Measurements from ENCODE around the gene SH2D7.

DNA sequence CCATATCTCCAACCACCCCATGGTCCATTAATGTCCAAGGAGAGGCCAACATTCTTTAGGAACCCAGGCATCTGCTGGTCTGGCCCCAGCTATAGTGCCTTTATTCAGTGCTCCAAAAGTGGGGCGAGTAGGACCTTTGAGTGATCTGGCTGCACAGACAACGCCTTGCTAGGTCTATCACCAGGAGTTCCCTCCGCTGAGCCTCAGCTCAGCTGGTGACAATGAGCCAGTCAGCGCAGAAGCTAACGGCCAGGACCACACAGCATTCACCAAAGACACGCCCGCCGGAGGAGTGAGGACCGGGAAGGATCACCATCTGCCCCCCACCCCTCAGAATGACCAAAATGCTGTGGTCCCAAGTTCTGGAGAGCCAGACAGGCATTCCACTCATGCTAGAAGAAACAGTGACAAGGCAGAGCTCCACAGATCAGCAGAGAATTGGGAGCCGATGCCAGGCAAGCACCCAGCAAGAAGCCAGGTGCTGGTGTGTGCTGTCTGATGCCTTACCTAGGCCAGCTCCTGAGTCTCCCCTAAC lies 33.9 kb upstream of the SH2D7 start:
- TF ChIP-seq, protein P1, sequence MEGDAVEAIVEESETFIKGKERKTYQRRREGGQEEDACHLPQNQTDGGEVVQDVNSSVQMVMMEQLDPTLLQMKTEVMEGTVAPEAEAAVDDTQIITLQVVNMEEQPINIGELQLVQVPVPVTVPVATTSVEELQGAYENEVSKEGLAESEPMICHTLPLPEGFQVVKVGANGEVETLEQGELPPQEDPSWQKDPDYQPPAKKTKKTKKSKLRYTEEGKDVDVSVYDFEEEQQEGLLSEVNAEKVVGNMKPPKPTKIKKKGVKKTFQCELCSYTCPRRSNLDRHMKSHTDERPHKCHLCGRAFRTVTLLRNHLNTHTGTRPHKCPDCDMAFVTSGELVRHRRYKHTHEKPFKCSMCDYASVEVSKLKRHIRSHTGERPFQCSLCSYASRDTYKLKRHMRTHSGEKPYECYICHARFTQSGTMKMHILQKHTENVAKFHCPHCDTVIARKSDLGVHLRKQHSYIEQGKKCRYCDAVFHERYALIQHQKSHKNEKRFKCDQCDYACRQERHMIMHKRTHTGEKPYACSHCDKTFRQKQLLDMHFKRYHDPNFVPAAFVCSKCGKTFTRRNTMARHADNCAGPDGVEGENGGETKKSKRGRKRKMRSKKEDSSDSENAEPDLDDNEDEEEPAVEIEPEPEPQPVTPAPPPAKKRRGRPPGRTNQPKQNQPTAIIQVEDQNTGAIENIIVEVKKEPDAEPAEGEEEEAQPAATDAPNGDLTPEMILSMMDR (IDR thresholded peaks at IDR 0.05): no peak
- no peak for TF ChIP-seq POLR2A (IDR thresholded peaks at IDR 0.05)
